Choroid plexus epithelial cell (primary cell): Measurements from ENCODE around the gene LTBP4.
"Not testable (repeated sequence)": the region's sequence is repeated elsewhere in the genome, so short reads cannot be mapped to it uniquely, and the experiment has no call there.

ENCODE experiments used
- DNase-seq: peaks from one replicate; pipeline ENCODE4 v3.0.0-alpha.2; 2010; ENCODE audit warnings: low read depth
- H3K4me3 ChIP-seq: 2 replicates; pipeline ENCODE4 v1.5.1; 2011; ENCODE audit warnings: low read depth, mild to moderate bottlenecking, control low read depth, low read length, moderate library complexity
- CTCF ChIP-seq: conservative IDR thresholded peaks from 2 replicates; pipeline ENCODE4 v1.5.1; 2011; ENCODE audit warnings: low read depth, mild to moderate bottlenecking, control low read depth, inconsistent platforms, low read length, moderate library complexity

The LTBP4 gene

GRCh38 chr19:40650749-40651305 lies 49.7 kb downstream of the LTBP4 start:
- TF ChIP-seq CTCF, result no peak
- no peak overlapping the region for H3K4me3 ChIP-seq
- peak; percentile 43 for DNase-seq

GRCh38 chr19:40652303-40652702 lies 51.1 kb downstream of the LTBP4 start:
- H3K4me3 ChIP-seq, DNase-seq: not testable (repeated sequence)

- DNase-seq, H3K4me3 ChIP-seq: not testable (repeated sequence)
These were observed 54.5 kb downstream of the LTBP4 start for GRCh38 chr19:40655684-40656083.

GRCh38 chr19:40658031-40658430 lies 56.9 kb downstream of the LTBP4 start:
- no peak overlapping the region for H3K4me3 ChIP-seq
- TF ChIP-seq CTCF, result no peak
- DNase-seq, result no peak

- no peak for TF ChIP-seq CTCF
- no peak for DNase-seq
- no peak overlapping the region for H3K4me3 ChIP-seq
These were observed 57.9 kb downstream of the LTBP4 start for GRCh38 chr19:40659116-40659515.

GRCh38 chr19:40659566-40659965 lies 58.4 kb downstream of the LTBP4 start:
- H3K4me3 ChIP-seq, result no peak overlapping the region
- TF ChIP-seq CTCF, result no peak
- no peak for DNase-seq

- no peak overlapping the region for H3K4me3 ChIP-seq
- DNase-seq, result no peak
- no peak for TF ChIP-seq CTCF
These were observed 60.4 kb downstream of the LTBP4 start for GRCh38 chr19:40661616-40662015.

- peak overlapping the region; percentile 66 for H3K4me3 ChIP-seq
- no peak for TF ChIP-seq CTCF
- peak; percentile 91 for DNase-seq
These were observed 61.9 kb downstream of the LTBP4 start for GRCh38 chr19:40662925-40663694.
